ENCODE results near the gene MFSD11.

DNA sequence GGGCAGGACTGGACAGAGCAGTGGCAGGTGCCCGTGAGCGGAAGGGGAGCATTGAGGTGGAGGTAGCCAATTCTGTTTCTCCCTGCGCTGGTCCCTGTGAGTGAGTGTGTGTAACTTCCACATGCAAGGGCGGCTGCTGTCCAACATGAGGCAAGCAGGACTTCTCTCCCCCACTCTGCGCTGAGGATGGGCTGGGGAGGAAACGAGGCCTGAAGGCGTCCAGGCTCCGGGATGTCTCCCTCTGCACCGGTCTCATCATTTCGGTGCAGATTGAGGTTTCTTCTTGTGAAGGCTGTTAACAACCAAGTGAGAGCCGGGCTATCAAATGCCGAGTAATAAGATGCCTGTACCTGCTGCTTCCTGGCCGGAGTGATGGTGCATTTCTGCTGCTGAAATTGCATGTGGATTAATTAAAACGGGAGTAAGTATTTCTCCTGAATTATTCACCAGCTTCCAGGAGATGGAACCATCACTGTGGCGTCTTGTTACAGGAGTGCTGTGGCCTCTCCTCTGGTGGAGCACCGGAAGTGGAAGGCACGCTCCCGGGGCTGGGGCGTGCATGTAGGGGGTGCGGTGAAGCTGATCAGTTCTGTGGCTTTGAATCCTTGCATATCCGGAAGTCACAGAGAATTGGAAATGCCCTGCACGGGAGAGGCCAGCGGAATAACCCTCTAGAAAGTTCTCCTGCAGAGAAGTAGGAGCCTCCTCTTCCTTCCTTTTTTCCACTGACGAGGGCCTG is 88.6 kb downstream of the MFSD11 start:
- TF ChIP-seq GATA3 (IDR thresholded peaks at IDR 0.05; ENCODE audit: low read depth, low read length) (no peak), GATA2 (IDR thresholded peaks at IDR 0.05; ENCODE audit: low read depth, low read length) (no peak)
